HG03103 (cell line): ENCODE measurements around the gene PSD2.
"Not testable (repeated sequence)": the region's sequence is repeated elsewhere in the genome, so short reads cannot be mapped to it uniquely, and the experiment has no call there.

Experiments
- ATAC-seq: cut with Tn5 transposase; IDR thresholded peaks from one replicate; pipeline ENCODE4 v1.9.1; 2021; ENCODE audit warnings: low read depth; ENCODE audit not compliant: unreplicated experiment

Gene PSD2

DNA sequence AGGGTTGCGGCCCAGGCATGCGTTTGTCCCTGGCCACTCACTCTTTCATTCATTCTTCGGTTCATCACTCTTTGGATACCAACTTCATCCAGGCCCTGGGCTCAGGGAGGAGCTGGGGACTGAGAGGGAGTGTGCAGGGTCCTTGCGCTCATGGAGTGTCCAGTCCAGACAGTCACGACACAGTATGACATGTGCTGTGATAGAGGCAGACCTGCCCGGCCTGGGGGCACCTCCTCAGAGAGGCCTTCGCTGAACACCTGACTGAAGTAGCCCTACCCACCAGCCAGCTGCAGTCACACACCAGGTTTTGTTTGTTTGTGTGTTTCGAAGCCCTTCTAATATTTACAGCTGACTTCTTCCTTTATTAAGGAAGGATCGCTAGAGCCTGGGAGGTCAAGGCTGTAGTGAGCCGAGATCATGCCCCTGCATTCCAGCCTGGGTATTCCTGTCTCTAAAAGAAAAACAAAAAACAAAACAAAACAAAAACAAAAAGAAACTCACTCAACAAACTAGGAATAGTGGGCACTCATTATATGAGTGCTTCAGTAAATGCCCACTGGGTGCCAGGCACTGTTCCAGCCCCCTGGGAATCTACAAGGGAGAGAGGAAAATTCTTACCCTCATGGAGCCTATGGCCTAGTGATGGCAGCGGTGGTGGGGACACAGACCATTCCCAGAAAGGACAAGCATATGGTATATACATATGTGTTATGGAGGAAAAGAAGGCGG is 6.3 kb upstream of the PSD2 start:
- ATAC-seq: no peak

DNA sequence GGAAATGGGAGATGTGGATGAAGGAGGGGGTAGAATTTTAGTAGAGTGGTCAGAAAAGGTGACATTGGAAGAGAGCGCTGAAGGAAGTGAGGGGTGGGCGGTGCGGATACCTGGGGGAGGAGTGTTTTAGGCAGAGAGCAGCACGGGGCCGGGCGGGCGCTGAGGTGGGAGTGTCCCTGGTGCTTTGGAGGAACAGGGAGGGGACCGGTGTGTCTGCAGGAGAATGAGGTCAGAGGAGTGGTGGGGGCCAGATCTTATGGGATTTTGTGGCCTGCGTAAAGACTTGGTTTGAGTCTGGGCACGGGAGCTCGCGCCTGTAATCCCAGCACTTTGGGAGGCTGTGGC is 5.8 kb upstream of the PSD2 start:
- no peak for ATAC-seq

GRCh38 chr5:139792218-139792617 is 3.4 kb upstream of the PSD2 start:
- no peak for ATAC-seq

GRCh38 chr5:139792655-139793054 is 3.0 kb upstream of the PSD2 start:
- ATAC-seq: not testable (repeated sequence)

DNA sequence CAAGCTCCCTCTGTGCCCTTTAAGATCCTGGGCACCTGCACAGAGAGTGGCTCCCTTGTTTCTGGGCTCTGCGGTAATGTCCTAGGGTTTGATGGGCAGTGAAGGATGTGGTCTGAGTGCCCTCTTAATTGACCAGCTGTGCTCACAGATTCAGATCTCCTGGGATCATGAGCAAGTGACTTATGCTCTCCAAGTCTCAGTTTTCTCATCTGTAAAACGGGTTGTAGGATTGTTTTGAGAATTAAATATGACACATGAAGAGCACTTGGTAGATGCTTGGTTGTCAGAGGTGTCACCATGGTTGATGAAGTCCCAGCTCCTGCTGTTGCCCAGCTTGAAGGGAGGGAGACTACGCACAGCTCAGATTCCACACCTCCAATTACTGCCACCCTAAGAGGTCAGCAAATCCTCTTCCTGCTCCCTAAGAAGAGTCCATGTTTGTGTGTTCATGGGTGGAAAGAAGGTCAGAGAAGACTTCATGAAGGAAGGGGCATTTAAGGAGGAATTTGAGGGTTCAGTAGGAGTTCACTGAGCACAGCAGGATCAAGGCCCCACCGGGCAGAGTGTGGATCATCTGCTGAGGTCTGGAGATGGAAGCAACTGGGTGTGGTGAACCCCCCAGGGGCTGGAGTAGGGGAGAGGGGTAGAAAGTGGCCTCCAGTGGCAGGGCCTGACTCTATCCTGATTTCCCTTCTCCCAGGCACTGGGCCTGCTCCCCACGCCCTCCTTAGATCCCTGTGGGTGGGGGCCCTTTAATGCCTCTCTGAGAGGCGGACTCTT is 1.4 kb upstream of the PSD2 start:
- no peak for ATAC-seq

DNA sequence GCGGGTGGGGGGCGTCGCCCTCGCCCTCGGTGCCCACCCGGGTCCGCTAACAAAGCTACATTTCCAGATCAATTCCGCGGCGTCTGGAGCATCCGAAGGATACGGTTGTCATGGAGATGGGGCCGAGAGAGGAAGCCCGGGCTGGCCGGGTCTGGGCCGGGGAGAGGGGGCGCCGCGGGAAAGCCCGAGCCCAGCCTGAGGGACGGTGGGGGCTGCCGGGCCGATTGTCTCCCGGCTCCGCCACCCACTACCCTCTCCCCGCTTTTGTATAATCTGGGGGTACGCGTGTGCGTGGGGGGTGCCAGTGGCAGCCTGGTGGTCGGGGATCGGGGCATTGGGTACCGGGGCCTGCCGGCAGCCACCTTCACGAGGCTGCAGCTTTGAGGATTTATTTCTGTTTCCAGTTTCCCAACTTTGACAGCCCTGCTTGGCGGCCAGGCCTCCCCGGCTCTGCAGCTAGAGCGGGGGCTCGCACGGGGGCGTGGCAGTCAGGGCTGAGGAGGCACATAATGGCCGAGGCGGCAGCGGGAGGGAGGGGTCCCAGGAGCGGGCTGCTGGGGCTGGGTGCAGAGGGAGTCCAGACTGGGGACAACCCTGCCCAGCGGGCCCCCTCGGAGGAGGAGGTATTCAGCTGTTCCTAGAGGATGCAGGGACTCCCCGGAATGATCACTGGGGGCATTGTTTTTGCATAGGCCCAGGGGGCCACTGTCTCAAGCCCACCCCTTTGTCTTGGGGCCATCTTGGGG is 626 bp downstream of the PSD2 start:
- no peak for ATAC-seq

DNA sequence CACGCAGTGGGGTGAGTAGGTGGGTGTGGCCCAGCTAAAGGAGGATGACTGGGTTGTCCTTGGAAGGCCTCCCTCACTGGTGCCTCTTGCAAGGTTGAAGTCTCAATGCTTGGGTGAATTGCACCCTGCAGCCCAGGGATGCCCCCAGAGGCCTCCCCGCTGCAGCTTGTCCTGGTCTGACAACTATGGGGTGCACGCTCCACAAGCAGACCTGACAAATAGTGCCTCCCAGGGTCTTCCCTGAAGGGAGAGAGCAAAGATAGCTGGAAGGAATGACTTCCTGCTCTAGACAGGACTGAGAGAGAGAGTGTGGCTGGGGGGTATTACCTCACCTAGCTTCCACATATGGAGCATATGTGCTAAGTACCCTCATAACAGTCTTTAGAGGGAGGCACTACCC is 1.7 kb downstream of the PSD2 start:
- no peak for ATAC-seq

GRCh38 chr5:139797856-139798510 is 2.4 kb downstream of the PSD2 start:
- no peak for ATAC-seq

- ATAC-seq: no peak
Measured at GRCh38 chr5:139798883-139799282, 3.3 kb downstream of the PSD2 start.

GRCh38 chr5:139799359-139799758 is 3.8 kb downstream of the PSD2 start:
- no peak for ATAC-seq

- ATAC-seq: no peak
Measured at GRCh38 chr5:139803978-139804377, 8.4 kb downstream of the PSD2 start.

GRCh38 chr5:139804800-139805397 is 9.3 kb downstream of the PSD2 start:
- ATAC-seq: no peak

DNA sequence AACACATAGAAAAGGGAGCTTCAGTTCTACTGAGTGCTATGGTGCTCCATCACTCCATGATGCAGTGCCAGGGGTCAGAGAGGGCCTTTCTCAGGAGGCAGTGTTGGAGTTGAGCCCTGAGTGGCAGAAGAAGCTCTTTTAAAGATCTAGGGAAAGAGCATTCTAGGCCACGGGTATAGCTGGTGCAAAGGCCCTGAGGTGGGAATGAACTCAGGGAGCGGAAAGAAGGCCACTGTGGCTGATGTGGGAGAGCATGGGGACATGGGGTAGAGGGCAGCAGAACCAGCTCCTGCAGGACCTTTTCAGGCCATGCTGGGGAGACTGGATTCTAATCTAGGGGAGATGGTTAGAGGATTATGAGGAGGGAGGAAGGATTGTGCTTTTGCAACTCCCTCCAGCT is 9.9 kb downstream of the PSD2 start:
- ATAC-seq: no peak

- ATAC-seq: no peak
Measured at GRCh38 chr5:139806111-139806510, 10.5 kb downstream of the PSD2 start.

DNA sequence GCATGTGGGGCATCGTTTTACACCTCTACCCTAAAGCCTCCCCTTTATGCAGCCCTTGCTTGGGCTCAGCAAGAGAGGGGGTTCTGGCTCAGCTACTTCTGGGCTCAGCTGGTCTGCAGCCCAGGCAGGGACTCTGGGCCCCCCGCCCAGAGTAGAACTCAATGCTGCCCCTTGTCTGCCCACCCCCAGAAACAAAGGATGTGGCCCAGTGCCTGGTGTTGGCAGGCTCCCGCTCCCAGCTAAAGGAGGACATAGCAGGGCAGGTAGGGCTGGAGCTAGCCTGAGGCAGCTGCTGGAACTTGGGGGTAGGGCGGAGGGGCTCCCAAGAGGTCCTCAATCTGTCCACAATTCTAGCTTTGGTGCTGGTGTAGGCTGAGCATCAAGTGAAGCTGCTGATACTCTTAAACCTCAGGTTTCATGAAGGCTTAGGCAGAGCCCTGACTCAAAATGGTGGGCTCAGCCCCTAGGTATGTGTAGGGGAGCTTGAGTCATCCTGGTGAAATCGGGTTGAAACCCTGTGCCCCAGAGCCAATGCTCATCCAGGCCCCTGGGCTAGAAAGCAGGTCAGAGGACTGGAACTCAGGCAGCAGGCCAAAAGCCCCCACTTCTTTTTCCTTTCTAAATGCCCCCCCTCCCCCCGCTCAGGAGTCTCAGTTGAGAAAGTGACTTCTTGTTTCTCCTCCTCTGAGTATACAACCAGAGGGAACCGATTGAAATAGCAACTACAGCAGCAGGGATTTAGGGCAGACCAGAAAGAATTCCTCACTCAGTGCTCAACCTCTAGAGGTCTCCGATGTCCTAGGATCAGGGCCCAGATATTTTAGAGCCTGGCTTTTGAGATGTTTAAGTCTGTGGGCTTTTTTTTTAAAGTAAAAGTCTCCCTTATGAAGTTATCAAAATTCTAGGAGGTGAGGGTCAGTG is 11.4 kb downstream of the PSD2 start:
- ATAC-seq: no peak

GRCh38 chr5:139807647-139808030 is 12.0 kb downstream of the PSD2 start:
- no peak for ATAC-seq

DNA sequence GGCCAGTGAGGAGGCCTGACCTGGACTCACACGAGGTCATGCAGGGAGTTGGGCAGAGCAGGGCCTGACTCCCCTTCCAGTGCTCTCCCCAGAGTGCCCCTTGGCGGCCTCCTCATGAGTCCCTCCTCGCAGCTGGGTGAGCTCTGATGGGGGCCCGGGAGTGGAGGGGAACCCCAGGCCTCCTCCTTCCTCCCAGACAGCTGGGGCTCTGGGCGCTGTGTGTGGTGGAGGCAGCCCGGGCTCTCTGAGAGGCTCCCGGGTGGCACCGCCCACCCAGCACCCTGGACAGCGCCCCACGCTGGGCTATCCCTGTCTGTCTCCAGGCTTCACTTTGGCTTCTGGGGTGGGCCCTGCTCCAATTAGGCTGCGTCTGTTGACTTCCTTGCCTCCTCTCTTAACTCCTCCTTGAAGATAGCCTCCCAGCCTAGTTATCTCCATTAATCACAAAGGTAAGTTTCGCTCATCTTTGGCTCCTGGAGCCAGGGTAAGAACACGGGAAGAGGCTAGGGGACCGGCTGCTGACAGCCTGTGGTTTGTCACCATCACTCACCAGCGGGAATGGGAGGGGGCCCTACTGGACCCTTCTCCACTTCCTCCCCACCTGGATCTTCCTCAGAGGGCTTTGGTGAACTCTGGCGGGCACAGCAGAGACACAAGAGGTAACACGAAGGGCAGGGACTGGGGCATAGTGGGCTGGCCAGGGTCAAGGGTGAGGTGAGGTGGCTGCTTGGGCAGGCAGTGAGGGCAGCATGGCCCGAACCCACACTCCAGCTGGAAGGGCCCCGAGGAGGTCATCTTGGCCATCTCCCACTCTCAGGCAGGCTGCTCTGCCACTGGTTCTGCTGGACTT is 13.1 kb downstream of the PSD2 start:
- ATAC-seq: no peak

DNA sequence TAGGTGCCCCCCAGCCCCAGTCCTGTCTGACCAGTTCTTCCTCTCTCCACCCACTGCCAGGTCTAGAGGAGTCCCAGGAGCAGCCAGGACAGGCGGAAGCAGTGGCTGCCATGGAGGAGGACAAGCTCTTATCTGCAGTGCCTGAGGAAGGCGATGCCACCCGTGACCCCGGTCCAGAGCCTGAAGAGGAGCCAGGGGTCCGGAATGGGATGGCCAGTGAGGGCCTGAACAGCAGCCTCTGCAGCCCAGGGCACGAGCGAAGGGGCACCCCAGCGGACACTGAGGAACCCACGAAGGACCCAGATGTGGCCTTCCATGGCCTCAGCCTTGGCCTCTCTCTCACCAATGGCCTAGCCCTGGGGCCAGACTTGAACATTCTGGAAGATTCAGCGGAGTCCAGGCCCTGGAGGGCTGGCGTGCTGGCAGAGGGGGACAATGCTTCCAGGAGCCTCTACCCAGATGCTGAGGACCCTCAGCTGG is 13.8 kb downstream of the PSD2 start:
- no peak for ATAC-seq
